ENCODE data around the gene SLC44A3. TPM values are rescaled to one million over a fixed set of nuclear protein-coding genes. Genes with fewer than 3 reads are reported as not detected.
"Not testable (repeated sequence)": the region's sequence is repeated elsewhere in the genome, so short reads cannot be mapped to it uniquely, and the experiment has no call there.

The SLC44A3 gene
- total RNA-seq, 1 donor from 2014 or later = 0.20 TPM

DNA sequence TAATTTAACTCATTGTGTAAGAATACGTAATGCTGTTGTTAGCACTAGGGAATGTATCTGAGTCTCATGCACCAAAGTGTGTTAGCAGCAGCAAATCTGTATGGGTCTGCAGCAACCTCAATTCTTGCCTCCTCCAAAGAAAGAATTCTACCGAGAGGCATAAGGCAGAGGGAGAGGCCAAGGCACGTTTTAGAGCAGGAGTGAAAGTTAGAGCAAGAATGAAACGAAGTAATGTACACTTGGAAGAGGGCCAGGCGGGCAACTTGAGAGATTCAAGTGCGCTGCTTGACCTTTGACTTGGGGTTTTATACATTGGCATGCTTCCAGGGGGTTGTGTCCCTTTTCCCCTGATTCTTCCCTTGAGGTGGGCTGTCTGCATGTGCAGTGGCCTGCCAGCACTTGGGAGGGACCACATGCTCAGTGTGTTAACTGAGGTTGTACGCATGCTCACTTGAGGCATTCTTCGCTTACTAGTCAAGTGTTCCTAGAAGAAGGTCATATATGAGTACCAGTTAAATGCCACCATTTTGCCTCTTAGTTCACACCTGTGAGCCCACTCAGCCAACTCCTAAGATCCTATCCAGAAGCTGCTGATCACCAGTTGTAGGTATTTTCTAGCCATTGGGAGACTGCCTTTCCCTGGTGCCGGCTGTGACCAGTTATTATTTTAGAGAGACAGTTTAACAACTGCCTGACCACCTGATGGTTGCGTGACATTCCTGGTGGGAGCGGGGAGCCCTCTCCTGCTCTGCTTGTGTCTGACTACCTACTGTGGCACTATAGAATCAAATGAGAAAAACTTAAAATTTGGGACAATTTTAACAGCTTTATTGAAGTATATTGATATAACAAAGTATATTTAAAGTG is 109.4 kb downstream of the SLC44A3 start:
- no peak for DNase-seq (ENCODE audit: low read depth, low spot score)

DNA sequence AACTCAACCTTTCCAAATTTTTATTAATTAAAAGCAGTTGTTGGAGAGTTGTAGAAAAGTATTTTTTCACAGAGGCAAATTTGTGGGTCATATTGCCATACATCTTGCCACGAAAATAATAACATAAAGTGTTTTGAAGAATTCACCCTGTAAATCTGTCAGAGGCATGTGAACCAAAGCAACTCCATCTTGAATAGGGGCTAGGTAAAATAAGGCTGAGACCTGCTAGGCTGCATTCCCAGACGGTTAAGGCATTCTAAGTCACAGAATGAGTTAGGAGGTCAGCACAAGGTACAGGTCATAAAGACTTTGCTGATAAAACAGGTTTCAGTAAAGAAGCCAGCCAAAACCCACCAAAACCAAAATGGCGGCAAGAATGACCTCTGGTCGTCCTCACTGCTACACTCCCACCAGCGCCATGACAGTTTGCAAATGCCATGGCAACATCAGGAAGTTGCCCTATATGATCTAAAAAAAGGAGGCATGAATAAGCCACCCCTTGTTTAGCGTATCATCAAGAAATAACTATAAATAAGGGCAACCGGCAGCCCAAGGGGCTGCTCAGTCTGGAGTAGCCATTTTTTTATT is 111.2 kb downstream of the SLC44A3 start:
- DNase-seq (ENCODE audit: low read depth, low spot score) = no peak

DNA sequence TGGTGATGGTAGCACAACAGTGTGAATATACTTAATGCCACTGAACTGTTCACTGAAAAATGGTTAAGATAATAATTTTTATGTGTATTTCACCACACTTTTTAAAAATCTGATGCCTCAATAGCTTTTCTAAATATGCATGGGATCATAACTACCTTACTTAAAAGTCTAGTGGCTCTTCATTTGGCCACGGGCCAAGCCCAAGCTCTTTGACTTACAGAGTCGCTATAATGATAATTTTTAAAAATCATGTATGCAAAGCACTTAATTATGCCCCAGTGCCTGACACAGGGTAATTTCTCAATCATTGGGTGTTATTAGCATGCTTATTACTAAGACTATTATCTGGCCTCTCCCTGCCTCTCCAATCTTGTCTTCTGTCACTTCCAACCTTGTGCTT is 114.4 kb downstream of the SLC44A3 start:
- no peak for DNase-seq (ENCODE audit: low read depth, low spot score)

DNA sequence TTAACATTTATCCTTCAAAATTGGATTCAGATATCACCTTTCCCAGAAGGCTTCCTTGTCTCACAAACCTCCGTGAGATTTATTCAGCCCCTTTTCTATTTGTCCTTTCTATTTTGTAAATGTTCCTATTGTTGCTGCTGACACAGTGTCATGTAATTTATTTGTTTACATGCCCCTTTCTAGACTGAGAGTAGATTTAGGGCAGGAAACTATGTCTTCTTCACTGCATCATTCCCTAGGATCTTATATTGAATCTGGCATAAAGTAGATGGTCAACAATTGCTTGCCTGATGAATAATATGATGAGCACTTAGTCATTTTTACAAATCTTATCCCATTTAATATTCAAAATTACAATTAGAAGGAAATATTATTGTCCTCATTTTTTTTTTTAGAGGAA is 114.9 kb downstream of the SLC44A3 start:
- DNase-seq (ENCODE audit: low read depth, low spot score) = no peak

DNA sequence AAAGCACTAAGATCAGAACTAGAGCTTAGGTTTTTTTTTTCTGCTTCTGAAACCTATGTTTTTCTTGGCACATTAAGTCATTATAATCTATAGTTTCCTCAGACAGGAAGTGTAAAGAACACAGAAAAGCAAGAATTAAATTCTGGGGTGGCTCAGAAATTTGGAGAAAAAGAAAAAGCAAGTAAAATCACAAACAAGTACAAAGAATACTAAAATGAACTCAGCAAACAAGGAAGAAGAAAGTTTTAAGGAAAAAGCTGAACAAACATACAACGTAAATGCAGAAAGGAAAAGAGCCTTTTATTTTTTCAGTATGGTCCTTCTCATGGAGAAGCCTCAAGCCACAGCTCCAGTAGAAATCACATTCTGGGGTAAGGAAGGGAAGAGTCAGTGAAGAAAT is 115.3 kb downstream of the SLC44A3 start:
- no peak for DNase-seq (ENCODE audit: low read depth, low spot score)

DNA sequence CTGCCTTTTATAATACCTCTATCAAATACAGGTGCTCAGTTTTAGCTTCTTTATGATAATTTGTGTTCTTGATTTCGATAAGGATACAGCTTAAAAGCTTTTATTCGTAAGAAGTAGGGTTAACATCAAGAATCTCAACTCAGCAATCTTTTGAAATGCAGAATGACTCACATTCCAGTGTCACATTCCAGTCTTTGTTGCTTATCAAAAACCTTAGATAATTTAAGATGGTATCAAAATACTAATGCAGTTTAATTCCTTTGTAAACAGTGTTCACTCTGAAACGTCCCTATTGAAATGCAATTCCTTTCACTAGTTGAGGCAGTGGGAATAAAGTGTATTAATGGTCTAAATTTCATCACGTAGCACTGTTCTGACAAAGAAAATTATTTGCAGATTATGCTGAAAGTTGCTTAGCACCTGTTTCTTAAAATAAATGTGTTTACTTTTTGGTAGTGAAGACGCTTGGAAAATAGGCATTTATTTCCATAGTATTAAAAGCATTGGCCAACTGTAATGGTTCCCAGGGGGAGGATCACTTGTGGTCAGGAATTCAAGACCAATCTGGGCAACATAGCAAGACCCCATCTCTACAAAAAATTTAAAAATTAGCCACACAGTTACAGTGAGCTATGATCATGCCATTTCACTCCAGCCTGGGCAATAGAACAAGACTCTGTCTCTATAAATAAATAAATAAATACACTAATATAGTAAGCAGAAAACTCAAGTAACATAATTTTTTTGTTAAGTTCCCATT is 116.9 kb downstream of the SLC44A3 start:
- DNase-seq (ENCODE audit: low read depth, low spot score) = no peak

DNA sequence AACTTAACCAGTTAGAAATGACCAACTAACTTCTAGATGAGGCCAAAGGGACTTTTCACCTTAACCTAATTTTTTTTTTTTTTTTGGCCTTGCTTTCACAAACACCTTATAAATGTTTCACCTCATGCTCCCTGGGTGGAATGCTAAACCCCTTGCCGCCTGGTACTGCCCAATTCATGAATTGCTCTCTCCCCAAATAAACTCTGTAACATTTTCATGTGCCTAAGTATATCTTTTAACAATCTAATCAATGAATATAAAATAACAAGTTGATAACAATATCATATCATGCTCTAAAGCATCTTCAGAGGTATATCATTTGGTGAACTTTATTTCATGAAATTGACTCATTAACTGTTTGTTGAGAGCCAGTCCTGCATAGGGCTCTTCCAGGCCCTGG is 117.7 kb downstream of the SLC44A3 start:
- DNase-seq (ENCODE audit: low read depth, low spot score) = no peak

DNA sequence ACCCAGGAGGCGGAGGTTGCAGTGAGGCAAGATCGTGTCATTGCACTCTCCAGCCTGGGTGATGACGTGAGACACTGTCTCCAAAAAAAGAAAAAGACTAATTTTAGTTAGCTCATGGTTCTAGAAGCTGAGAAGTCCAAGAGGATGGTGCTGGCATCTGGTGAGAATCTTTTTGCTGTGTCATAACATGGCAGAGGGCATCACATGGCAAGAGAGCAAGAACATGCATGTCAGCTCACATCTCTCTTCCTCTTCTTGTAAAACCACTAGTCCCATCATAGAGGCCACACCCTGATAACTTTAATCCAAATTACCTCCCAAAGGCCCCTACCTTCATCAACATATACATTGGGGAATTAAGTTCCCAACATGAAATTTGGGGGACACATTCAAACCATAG is 120.6 kb downstream of the SLC44A3 start:
- DNase-seq (ENCODE audit: low read depth, low spot score) = no peak

DNA sequence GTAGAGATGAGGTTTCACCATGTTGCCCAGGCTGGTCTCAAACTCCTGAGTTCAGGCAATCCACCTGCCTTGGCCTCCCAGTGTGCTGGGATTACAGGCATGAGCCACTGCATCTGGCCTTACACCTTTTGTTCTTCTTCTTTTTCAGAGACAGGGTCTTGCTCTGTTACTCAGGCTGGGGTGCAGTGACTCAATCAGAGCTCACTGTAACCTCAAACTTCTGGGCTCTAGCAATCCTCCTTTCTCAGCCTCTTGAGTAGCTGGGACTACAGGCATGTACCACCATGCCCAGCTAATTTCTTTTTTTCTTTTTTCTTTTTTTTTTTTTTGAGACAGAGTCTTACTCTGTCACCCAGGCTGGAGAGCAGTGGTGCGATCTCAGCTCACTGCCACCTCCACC is 121.3 kb downstream of the SLC44A3 start:
- DNase-seq (ENCODE audit: low read depth, low spot score) = not testable (repeated sequence)

DNA sequence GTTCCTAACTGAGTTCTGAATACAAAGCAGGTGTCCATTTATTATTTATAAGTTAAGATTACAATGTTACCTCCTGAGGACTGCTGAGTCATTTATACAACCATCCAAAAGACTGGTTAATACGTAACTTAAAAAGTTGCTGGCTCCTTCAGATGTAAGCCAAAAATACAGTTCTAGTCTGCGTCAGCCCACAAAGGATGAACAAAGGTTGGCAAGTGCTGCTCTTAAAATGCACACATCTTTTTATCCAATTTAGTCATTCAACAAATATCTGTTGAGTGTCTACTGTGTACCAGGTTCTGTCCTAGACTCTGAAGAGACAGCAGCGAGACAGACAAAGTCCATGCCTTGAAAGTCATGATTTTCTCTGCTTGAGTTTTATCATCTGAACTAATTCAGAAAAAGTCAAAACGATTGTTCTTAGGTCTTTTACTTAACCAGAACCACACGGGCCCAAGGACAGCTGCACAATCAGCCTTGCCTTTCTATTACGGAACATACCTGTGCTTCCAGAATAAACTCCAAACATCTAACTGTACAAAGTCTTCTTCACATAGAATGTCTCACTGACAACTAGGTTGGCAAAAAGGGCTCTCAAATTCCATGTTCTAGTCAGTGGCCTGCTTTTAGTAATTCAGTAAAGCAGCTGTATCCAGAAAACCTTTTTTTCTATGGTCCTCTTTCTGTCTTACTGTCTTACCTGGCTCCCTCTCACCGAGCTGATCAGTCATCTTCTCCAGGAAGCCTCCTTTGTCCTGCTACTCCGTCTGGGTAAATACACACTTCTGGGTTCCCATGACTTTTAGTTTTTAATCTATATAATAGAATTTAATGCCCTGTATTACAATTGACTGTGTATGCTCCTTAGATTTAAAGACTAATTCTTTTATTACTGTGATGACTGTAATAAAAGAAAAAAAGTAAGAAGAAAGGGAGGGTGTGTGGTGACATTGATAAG is 122.3 kb downstream of the SLC44A3 start:
- DNase-seq (ENCODE audit: low read depth, low spot score) = no peak

Other genes with a start within 250 kb of the SLC44A3 start
- 334 and 463 TPM in 2 replicates for gene CNN3, start 106.8 kb downstream of the SLC44A3 start, total RNA-seq